ENCODE results near the gene SS18L1.
"Not testable (repeated sequence)": the region's sequence is repeated elsewhere in the genome, so short reads cannot be mapped to it uniquely, and the experiment has no call there.

The SS18L1 gene

GRCh38 chr20:62143081-62143956, at the start of gene SS18L1, which contains the start of gene PSMA7:
Gene SS18L1 (plus strand): TSS chr20:62143769. CDS start chr20:62143821, 52 bp downstream.
Gene PSMA7 (minus strand): TSS chr20:62143394. CDS start chr20:62143303, 91 bp downstream.
- DNase-seq (ENCODE audit: low read depth) = peak; percentile 77

GRCh38 chr20:62096421-62097380, 46.9 kb upstream of the SS18L1 start:
- DNase-seq (ENCODE audit: low read depth) = no peak

- DNase-seq (ENCODE audit: low read depth) = no peak
Observed at GRCh38 chr20:62097881-62098407, 45.6 kb upstream of the SS18L1 start.

- DNase-seq (ENCODE audit: low read depth) = no peak
Observed at GRCh38 chr20:62101078-62101477, 42.5 kb upstream of the SS18L1 start.

GRCh38 chr20:62103508-62104233, 39.9 kb upstream of the SS18L1 start:
- no peak for DNase-seq (ENCODE audit: low read depth)

- DNase-seq (ENCODE audit: low read depth) = no peak
Observed at GRCh38 chr20:62104234-62104789, 39.3 kb upstream of the SS18L1 start.

GRCh38 chr20:62104791-62105345, 38.7 kb upstream of the SS18L1 start:
- peak; percentile 62 for DNase-seq (ENCODE audit: low read depth)

GRCh38 chr20:62105592-62105991, 38.0 kb upstream of the SS18L1 start:
- DNase-seq (ENCODE audit: low read depth) = no peak

GRCh38 chr20:62111148-62111547, 32.4 kb upstream of the SS18L1 start:
- no peak for DNase-seq (ENCODE audit: low read depth)

GRCh38 chr20:62112368-62112767, 31.2 kb upstream of the SS18L1 start:
- no peak for DNase-seq (ENCODE audit: low read depth)

- no peak for DNase-seq (ENCODE audit: low read depth)
Observed at GRCh38 chr20:62114894-62115293, 28.7 kb upstream of the SS18L1 start.

- DNase-seq (ENCODE audit: low read depth) = not testable (repeated sequence)
Observed at GRCh38 chr20:62115800-62116407, 27.7 kb upstream of the SS18L1 start.

- no peak for DNase-seq (ENCODE audit: low read depth)
Observed at GRCh38 chr20:62116558-62117361, 26.8 kb upstream of the SS18L1 start.

GRCh38 chr20:62117362-62117646, 26.3 kb upstream of the SS18L1 start:
- no peak for DNase-seq (ENCODE audit: low read depth)

- DNase-seq (ENCODE audit: low read depth) = no peak
Observed at GRCh38 chr20:62117658-62118057, 25.9 kb upstream of the SS18L1 start.

- no peak for DNase-seq (ENCODE audit: low read depth)
Observed at GRCh38 chr20:62118113-62119043, 25.2 kb upstream of the SS18L1 start.

- DNase-seq (ENCODE audit: low read depth) = no peak
Observed at GRCh38 chr20:62119115-62119514, 24.5 kb upstream of the SS18L1 start.

- DNase-seq (ENCODE audit: low read depth) = no peak
Observed at GRCh38 chr20:62119591-62120364, 23.8 kb upstream of the SS18L1 start.

All from stromal cell of bone marrow (primary cell).